Left ventricle myocardium inferior (tissue), 1 donor: ENCODE results near the gene CNTNAP2. TPM values are rescaled to one million over a fixed set of nuclear protein-coding genes. Genes with fewer than 3 reads are reported as not detected.

ENCODE experiments used
- DNase-seq: peaks from one replicate; pipeline ENCODE4 v3.0.0-alpha.2; 2020
- H3K27ac ChIP-seq: fragments of 200-600 bp; replicated peaks from 2 replicates; pipeline ENCODE4 v1.8.0; 2021
- H3K27me3 ChIP-seq: fragments of 200-600 bp; 2 replicates; pipeline ENCODE4 v1.8.0; 2021; ENCODE audit warnings: low read depth
- H3K36me3 ChIP-seq: fragments of 200-600 bp; 2 replicates; pipeline ENCODE4 v1.8.0; 2021
- H3K4me1 ChIP-seq: fragments of 200-600 bp; 2 replicates; pipeline ENCODE4 v1.8.0; 2021
- H3K4me3 ChIP-seq: fragments of 200-600 bp; 2 replicates; pipeline ENCODE4 v1.8.0; 2021; ENCODE audit warnings: mild to moderate bottlenecking, moderate library complexity
- H3K9me3 ChIP-seq: fragments of 200-600 bp; replicated peaks from 2 replicates; pipeline ENCODE4 v1.8.0; 2021
- CTCF ChIP-seq: fragments of 200-600 bp; IDR thresholded peaks from 2 replicates; pipeline ENCODE4 v1.8.0; 2021; ENCODE audit warnings: antibody characterized with exemption, mild to moderate bottlenecking, borderline replicate concordance
- intact Hi-C: fragments of 100-400 bp; cut with micrococcal nuclease; formaldehyde crosslinking; loops from one replicate; pipeline ENCODE4 v1.11.0; 2022
- total RNA-seq: library from RNA; stranded (reverse); fragmentation: NEBNext Ultra II Directional; extraction: Animal tissue kit (Norgen Biotek cat#: 25700); gene quantifications from one replicate; pipeline ENCODE4 v1.2.1, GENCODE V29; 2021
- donor health status: DM: no; HTN: yes; CAD: no; lungs with severe emphysema.

Gene CNTNAP2
- total RNA-seq, 1 donor from 2014 or later, result 0.99 TPM

GRCh38 chr7:148318838-148319237 is 2202.2 kb downstream of the CNTNAP2 start:
- Histone ChIP-seq H3K27me3 (no peaks in the 10 kb centered on the region), H3K36me3 (no peaks in the 10 kb centered on the region), H3K9me3 (no peaks in the 10 kb centered on the region), H3K27ac (no peak overlapping the region), H3K4me3 (no peak overlapping the region), H3K4me1 (no peaks in the 10 kb centered on the region)
- no peak for TF ChIP-seq CTCF
- no peak for DNase-seq
- intact Hi-C loops, result no loop called here

- H3K36me3 ChIP-seq, result no peaks in the 10 kb centered on the region
- no peak overlapping the region for H3K4me3 ChIP-seq
- intact Hi-C loops, result no loop called here
- no peak for TF ChIP-seq CTCF
- no peaks in the 10 kb centered on the region for H3K4me1 ChIP-seq
- no peak overlapping the region for H3K27ac ChIP-seq
- no peak for DNase-seq
- H3K27me3 ChIP-seq, result no peaks in the 10 kb centered on the region
- H3K9me3 ChIP-seq, result no peaks in the 10 kb centered on the region
Observed at GRCh38 chr7:148319316-148319808, 2202.8 kb downstream of the CNTNAP2 start.

GRCh38 chr7:148325208-148325607 is 2208.6 kb downstream of the CNTNAP2 start:
- no peak for DNase-seq
- intact Hi-C loops, result no loop called here
- no peaks in the 10 kb centered on the region for H3K36me3 ChIP-seq
- peaks cover 6% of the 10 kb centered on the region for H3K27me3 ChIP-seq
- H3K27ac ChIP-seq, result no peak overlapping the region
- no peak for TF ChIP-seq CTCF
- no peaks in the 10 kb centered on the region for H3K4me1 ChIP-seq
- no peak overlapping the region for H3K4me3 ChIP-seq
- H3K9me3 ChIP-seq, result no peaks in the 10 kb centered on the region

- Histone ChIP-seq H3K36me3 (no peaks in the 10 kb centered on the region), H3K27ac (no peak overlapping the region), H3K4me3 (no peak overlapping the region), H3K27me3 (peaks cover 6% of the 10 kb centered on the region), H3K4me1 (no peaks in the 10 kb centered on the region), H3K9me3 (no peaks in the 10 kb centered on the region)
- TF ChIP-seq CTCF, result no peak
- no peak for DNase-seq
- intact Hi-C loops, result no loop called here
Observed at GRCh38 chr7:148327379-148327778, 2210.8 kb downstream of the CNTNAP2 start.

GRCh38 chr7:148328906-148329305 is 2212.3 kb downstream of the CNTNAP2 start:
- TF ChIP-seq CTCF, result no peak
- intact Hi-C loops, result no loop called here

More at GRCh38 chr7:148328906-148329305, 2212.3 kb downstream of the CNTNAP2 start:
- Histone ChIP-seq H3K27me3 (peaks cover 7% of the 10 kb centered on the region), H3K4me3 (no peak overlapping the region), H3K4me1 (no peaks in the 10 kb centered on the region), H3K36me3 (no peaks in the 10 kb centered on the region), H3K27ac (no peak overlapping the region), H3K9me3 (no peaks in the 10 kb centered on the region)
- no peak for DNase-seq
